Colonic mucosa (tissue), 4 donors: Measurements from ENCODE around the gene CD53. TPM values are rescaled to one million over a fixed set of nuclear protein-coding genes. Genes with fewer than 3 reads are reported as not detected.
A peak's percentile ranks its signal among the peaks of the same experiment; 100 is the strongest.
"Not testable (repeated sequence)": the region's sequence is repeated elsewhere in the genome, so short reads cannot be mapped to it uniquely, and the experiment has no call there.

ENCODE experiments used
- DNase-seq: peaks from one replicate; pipeline ENCODE4 v3.0.0-alpha.2; 2020
- H3K27ac ChIP-seq: fragments of 200-600 bp; one replicate; pipeline ENCODE4 v1.8.0; 2021
- H3K27me3 ChIP-seq: fragments of 200-600 bp; one replicate; pipeline ENCODE4 v1.8.0; 2021
- H3K36me3 ChIP-seq: fragments of 200-600 bp; one replicate; pipeline ENCODE4 v1.8.0; 2021
- H3K4me1 ChIP-seq: fragments of 200-600 bp; one replicate; pipeline ENCODE4 v1.8.0; 2021; ENCODE audit warnings: mild to moderate bottlenecking
- H3K4me3 ChIP-seq: fragments of 200-600 bp; one replicate; pipeline ENCODE4 v1.8.0; 2021
- H3K9ac ChIP-seq, 2 donors: one replicate each; pipeline ENCODE4 v1.7.0; 2013; ENCODE audit warnings: control low read depth in 2 of 2, low read depth in 2 of 2, low read length in 2 of 2
- H3K9me3 ChIP-seq: fragments of 200-600 bp; one replicate; pipeline ENCODE4 v1.8.0; 2021
- intact Hi-C: fragments of 100-400 bp; cut with DNase I; formaldehyde crosslinking; loops from one replicate; pipeline ENCODE4 v1.14.1; 2022
- total RNA-seq, 2 donors: library from RNA; stranded (reverse); fragmentation: NEBNext Ultra II Directional in 1 of 2; extraction: Animal tissue kit (Norgen Biotek cat#: 25700) in 1 of 2; gene quantifications; one replicate each; pipeline ENCODE4 v1.2.1, GENCODE V29; 2021
- TF ChIP-seq, protein P1 (sequence below): fragments of 200-600 bp; IDR thresholded peaks from one replicate; pipeline ENCODE4 v1.8.0; 2022; ENCODE audit warnings: antibody characterized with exemption, mild to moderate bottlenecking
- donor health status: healthy.
- donor health status: DM: no; HTN: no; CAD: no.
- donor health status: DM: no; HTN: no; CAD: no.

Gene CD53
- 10 to 100 TPM in 1 of 2 donors, 1 to 10 TPM in 1; 7.4 to 15.8 TPM for total RNA-seq

DNA sequence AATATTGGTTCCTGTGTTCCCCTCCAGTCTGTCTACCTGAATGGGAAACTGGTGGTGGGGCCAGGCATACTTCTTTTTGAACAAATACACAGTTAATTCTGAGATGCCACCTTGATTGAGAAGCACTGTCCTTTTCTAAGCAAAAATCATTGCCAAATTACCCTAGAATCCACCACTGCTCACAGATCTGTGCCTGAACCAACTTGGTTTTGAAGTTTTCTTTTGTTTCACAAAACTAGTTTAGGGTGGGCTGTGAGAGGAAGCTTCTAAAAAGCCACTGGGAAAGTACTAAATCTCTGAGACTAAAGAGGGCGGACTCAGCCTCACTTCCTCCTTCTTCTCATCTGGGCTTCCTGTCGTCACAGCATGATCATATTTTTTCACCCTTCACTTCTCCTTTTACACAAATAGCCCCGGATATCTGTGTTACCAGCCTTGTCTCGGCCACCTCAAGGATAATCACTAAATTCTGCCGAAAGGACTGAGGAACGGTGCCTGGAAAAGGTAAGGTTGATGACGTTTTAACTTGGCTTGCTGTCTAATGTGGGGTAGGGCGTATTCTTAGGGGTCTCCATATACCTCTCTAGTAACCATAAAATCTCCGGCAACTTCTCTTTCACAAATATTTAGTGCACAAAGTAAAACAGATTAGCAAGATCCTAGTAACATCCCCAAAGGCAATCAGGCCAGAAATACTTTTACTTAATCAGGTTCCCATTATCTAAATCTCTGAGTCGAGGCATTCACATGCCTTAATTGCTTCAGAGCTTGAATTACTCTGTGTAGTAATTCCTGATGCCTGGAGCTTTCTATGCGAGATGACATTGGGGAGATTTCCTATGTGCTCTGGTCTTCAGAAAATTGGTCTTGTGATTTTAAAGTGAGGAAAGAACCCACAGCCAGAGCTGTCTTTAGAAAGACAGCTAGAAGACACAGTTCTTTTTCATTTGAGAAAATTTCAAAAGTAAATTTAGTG, at the start of gene CD53:
CD53 (plus strand) TSS at position 404 of the 976 bp plus-strand sequence. CDS start 18,261 bp downstream, outside the sequence.
- TF ChIP-seq, protein P1, sequence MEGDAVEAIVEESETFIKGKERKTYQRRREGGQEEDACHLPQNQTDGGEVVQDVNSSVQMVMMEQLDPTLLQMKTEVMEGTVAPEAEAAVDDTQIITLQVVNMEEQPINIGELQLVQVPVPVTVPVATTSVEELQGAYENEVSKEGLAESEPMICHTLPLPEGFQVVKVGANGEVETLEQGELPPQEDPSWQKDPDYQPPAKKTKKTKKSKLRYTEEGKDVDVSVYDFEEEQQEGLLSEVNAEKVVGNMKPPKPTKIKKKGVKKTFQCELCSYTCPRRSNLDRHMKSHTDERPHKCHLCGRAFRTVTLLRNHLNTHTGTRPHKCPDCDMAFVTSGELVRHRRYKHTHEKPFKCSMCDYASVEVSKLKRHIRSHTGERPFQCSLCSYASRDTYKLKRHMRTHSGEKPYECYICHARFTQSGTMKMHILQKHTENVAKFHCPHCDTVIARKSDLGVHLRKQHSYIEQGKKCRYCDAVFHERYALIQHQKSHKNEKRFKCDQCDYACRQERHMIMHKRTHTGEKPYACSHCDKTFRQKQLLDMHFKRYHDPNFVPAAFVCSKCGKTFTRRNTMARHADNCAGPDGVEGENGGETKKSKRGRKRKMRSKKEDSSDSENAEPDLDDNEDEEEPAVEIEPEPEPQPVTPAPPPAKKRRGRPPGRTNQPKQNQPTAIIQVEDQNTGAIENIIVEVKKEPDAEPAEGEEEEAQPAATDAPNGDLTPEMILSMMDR: no peak
- peak within 1 kb of the TSS; percentile 13 to 55 for H3K9ac ChIP-seq
- no peaks in the 10 kb centered on the region for H3K4me1 ChIP-seq
- no peaks in the 10 kb centered on the region for H3K36me3 ChIP-seq
- peak within 1 kb of the TSS; percentile 69 for H3K27ac ChIP-seq
- peak within 1 kb of the TSS; percentile 32 for H3K4me3 ChIP-seq
- H3K9me3 ChIP-seq: no peaks in the 10 kb centered on the region
- intact Hi-C loops: no loop called here
- DNase-seq: peak; percentile 26
- H3K27me3 ChIP-seq: no peaks in the 10 kb centered on the region

DNA sequence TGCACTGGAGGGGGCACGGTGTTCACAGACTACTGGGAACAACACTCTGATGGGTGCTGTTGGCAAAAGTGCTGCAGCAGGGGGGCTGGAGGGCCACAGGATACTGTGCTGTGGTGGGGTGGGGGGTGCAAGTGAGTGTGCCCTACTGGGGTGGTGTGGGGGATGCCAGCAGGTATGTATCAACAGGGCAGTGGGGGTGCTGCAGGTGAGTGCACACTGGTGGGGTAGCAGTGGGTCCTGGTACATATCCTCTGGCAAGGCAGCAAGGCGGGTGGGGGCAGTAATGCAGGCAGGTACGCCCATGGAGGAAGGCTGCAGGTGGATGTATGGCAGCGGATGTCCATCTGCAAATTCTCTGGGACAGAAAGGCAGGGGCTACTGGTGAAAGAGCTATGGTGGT, 48.8 kb upstream of the CD53 start:
- Histone ChIP-seq H3K4me3 (no peak overlapping the region), H3K9me3 (no peaks in the 10 kb centered on the region), H3K36me3 (no peaks in the 10 kb centered on the region), H3K4me1 (no peaks in the 10 kb centered on the region), H3K27ac (no peak overlapping the region), H3K27me3 (no peaks in the 10 kb centered on the region), H3K9ac (no peak overlapping the region)
- intact Hi-C loops: no loop called here
- TF ChIP-seq, protein P1: no peak
- no peak for DNase-seq

- TF ChIP-seq, protein P1: peak; percentile 69
- peak; percentile 20 for DNase-seq
These were observed 42.9 kb upstream of the CD53 start for GRCh38 chr1:110829955-110830553.

DNA sequence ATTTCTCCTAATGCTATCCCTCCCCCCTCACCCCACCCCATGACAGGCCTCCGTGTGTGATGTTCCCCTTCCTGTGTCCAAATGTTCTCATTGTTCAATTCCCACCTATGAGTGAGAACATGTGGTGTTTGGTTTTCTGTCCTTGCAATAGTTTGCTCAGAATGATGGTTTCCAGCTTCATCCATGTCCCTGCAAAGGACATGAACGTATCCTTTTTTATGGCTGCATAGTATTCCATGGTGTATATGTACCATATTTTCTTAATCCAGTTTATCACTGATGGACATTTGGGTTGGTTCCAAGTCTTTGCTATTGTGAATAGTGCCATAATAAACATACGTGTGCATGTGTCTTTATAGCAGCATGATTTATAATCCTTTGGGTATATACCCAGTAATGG, 39.2 kb upstream of the CD53 start:
- H3K9ac ChIP-seq, H3K4me1 ChIP-seq, intact Hi-C loops, DNase-seq, H3K9me3 ChIP-seq, H3K27me3 ChIP-seq, H3K4me3 ChIP-seq, H3K27ac ChIP-seq, H3K36me3 ChIP-seq: not testable (repeated sequence)

More at GRCh38 chr1:110829955-110830553, 42.9 kb upstream of the CD53 start:
- H3K4me3 ChIP-seq: no peak overlapping the region
- H3K4me1 ChIP-seq: no peaks in the 10 kb centered on the region
- H3K9ac ChIP-seq: no peak overlapping the region
- H3K27ac ChIP-seq: no peak overlapping the region
- no peaks in the 10 kb centered on the region for H3K9me3 ChIP-seq
- H3K27me3 ChIP-seq: no peaks in the 10 kb centered on the region
- no peaks in the 10 kb centered on the region for H3K36me3 ChIP-seq
- intact Hi-C loops: no loop called here

- TF ChIP-seq, protein P1: no peak
- no peaks in the 10 kb centered on the region for H3K36me3 ChIP-seq
- no peaks in the 10 kb centered on the region for H3K27me3 ChIP-seq
- H3K9ac ChIP-seq: no peak overlapping the region
- no peak for DNase-seq
- H3K9me3 ChIP-seq: no peaks in the 10 kb centered on the region
- intact Hi-C loops: no loop called here
- H3K4me1 ChIP-seq: no peaks in the 10 kb centered on the region
- no peak overlapping the region for H3K4me3 ChIP-seq
- H3K27ac ChIP-seq: no peak overlapping the region
These were observed 26.1 kb upstream of the CD53 start for GRCh38 chr1:110846861-110847260.
